Cortex of kidney (tissue), 1 donor: ENCODE results near the gene SLC38A5.

Experiments
- DNase-seq: peaks from one replicate; lab custom pipeline; 2025; lab: John Stamatoyannopoulos, UW

SLC38A5 gene

DNA sequence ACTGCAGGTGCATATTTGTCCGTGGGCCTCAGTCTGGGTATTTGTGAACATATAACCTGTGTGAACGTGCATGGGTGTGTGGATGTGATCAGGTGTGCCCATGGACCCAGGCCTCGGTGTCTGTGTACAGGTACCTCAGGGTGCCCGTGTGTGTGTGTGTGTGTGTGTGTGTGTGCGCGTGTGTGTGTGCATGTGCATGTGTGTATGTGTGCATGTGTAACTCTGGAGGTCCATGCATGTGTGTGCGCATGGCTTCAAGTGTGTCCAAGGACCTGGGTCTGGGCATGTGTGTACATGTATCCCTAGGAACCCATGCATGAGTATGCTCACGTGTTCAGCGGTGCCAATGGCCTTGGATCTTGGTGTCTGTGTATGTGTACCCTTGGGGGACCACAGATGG lies 21.7 kb upstream of the SLC38A5 start:
- no peak for DNase-seq

DNA sequence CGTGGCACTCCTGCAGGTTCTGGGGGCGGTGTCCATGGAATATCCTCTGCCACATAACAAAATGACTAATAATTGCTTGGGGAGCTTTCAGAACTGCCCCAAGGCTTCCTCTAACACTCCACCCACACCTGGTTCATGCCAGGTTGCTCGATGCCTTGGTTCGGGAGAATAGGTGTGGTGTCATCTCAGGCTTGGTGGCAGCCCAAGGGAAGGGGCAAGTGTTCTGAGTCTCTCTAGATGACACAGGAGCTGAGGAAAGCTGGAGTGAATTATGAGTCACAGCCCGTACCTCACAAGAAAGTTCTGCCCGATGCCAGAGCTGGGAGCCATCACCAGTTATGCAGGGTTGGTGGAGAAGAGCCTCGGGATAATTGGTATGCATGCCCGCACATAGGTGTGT lies 20.6 kb upstream of the SLC38A5 start:
- DNase-seq = no peak

DNA sequence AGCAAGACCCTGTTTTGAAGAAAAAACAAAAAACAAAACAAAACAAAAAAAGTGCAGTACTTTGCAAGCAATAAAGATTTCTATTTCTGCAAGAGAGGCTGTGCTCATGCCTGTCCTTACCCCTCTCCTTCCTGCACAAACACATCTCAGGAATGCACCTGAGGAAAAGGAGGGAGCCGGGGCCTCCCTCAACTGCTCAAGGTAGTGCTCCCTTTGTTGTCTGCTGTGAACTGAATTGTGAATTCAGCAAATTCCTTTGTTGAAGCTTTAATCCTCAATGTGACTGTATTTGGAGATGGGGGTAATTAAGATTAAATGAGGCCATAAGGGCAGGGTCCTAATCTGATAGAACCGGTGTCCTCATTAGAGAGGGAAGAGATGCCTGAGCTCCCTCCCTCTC lies 19.8 kb upstream of the SLC38A5 start:
- no peak for DNase-seq

DNA sequence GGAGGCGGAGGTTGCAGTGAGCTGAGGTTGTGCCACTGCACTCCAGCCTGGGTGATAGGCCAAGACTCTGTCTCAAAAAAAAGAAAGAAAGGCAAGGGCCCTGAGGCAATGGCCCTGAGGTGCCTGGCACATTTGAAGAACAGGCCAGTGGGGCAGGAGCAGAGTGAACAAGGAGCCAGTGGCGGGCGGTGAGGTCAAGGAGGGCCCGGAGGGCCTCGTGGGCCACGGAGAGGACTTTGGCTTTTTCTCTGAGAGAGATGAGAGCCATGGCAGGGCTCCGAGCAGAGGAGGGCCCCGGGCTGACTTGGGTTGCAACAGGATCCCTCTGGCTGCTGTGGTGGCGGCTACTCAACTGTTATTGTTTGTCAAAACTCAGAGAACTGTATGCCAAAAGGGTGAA lies 19.2 kb upstream of the SLC38A5 start:
- DNase-seq = no peak

DNA sequence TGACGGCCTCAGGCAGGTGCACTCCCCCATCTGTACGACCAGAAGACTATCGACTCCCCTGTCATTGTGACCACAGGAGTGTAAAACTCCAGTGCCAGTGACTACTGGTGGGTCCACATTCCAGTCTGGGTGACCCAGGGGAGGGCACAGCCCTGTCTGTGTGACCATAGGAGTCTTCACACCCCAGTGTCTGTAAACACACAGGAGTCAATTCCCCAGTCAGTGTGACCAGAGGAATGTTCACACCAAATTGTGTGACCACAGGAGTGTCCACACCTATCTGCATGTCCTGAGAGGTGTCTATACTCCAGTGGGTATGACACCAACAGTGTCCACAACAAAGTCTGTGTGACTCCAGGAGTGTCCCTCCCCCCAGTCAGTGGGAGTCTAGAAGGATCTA lies 18.0 kb upstream of the SLC38A5 start:
- DNase-seq = no peak

DNA sequence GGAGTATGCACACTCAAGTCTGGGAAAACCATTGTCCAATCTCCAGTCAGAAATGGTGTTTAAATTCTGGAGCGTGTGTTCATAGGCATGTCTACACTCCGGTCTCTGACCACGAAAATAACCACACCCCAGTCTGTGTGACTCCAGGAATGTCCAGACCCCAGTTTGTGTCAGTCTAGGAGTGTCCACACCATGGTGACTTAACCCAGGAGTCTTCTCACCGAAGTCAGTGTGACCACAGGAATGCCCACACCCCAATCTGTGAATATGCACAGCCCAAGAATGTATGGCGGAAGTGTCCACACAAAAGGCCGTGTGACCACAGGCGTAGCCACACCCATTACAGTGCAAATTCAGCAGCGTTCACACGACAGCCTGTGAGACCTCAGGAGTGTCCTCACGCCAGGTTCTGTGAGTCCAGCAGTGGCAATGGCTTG lies 17.3 kb upstream of the SLC38A5 start:
- DNase-seq = no peak

DNA sequence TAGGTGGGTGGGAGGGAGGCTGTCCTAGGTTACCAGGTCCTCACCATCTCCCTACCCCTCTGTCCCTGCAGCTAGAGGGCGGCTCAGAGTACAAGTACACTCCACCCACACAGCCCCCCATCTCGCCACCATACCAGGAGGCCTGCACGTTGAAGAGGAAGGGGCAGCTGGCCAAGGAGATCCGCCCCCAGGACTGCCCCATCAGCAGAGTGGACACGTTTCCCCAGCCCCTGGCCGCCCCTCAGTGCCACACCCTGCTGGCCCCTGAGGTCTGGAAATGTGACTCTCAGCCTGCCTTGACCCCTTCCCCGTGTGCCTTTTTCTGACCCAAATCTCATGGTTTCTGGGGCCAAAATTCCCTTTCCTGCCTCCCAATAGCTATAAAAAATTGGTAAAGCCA lies 12.5 kb upstream of the SLC38A5 start:
- no peak for DNase-seq

DNA sequence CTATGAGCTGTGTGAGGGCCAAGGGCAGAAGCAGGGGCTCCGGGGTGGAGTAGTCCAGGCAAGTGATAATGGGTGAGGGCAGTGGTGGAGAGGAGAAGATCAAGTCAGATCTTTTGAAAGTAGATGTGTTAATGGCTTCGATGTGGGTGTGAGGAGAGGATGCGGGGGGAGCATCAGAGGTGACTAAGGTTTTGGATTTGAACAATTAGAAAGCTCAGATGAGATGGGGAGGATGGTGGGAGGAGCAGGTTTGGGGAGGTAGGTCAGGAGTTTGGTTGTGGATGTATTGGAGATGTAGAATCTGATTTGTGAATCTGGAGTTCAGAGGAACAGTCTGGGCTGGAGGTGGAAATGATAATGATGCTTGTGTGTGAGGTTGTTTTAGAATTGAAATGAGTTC lies 10.5 kb upstream of the SLC38A5 start:
- no peak for DNase-seq

DNA sequence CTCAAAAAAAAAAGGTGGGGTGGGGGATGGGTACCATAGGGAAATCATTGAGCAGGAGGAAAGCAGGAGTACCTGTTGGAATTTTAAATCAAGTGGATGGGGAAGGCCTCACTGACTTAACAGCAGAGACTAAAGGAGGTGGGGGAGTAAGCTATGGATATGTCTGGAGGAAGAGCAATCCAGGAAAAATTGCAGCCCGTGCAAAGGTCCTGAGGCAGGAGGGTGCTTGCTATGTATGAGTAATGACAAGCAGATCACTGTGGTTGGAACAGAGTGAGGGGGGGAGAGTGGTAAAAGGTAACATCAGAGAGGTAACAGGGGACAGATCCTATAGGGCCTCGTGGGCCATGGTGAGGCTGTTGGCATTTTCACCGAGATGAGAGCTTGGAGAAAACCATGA lies 10.1 kb upstream of the SLC38A5 start:
- DNase-seq = no peak

DNA sequence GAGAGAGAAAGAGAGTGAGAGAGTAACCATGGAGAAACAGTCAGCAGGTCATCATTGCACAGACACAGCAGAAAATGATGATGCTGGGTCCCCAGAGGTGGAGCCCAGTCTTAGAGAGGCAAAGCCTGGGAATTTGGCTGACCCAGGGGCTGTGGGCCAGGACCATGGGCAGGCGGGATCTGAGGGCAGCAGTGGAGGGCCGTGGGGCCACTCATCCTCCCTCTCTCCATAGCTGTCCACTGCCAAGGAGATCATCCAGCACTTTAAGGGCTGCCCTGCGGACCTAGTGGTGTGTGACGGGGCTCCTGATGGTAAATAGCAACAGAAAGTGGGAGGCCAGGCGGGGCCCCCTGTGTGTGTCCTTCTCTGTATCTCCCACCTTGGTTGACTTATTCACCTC lies 8.7 kb upstream of the SLC38A5 start:
- DNase-seq = no peak

DNA sequence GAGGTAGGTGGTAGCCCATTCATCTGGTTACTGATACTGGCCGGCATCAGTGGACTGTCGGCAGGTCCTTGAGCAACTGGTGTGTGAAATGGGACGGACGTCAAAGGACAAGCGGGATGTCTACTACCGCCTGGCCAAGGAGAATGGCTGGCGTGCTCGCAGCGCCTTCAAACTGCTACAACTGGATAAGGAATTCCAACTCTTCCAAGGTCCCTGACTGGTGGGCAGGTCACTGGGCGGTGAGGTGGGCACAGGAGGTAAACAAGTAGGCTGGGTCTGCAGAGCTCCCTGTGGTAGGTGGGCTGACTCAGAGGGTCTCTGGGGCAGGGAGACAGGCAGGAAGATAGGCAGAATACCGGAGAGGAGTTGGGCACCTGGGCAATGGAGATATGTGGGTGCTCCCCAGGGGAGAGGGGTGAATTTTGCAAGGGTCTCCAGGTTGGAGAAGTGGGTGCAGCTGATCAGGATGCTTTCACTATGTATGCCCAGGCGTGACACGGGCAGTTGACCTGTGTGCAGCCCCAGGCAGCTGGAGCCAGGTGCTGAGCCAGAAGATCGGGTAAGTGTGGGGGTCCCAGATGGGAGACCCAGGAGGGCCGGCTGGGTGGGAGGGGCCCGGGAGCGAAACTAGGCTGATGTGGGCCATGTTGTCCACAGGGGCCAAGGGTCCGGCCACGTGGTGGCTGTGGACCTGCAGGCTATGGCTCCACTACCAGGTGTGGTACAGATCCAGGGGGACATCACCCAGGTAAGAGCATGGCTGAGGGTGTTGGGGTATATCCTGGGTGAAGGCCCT lies 8.1 kb upstream of the SLC38A5 start:
- DNase-seq = no peak

DNA sequence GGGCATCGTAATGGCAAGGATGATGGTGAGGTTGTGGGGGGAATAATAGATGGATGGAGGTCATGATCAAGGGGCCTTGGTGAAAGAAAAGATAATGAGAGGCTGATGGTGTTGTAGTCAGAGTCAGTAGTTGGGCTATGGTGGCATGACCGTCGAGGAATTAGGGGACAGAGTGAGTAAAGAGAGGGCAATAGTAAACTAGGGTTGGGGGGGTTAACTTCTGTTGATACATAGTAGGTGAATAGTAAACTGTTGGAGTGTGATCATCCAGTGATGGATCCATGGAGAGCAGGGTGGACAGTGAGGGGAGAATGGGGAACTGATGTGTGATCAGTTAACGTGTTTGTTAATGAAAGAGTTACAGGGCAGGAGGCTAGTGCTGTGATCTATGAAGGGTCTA lies 6.9 kb upstream of the SLC38A5 start:
- DNase-seq = no peak

DNA sequence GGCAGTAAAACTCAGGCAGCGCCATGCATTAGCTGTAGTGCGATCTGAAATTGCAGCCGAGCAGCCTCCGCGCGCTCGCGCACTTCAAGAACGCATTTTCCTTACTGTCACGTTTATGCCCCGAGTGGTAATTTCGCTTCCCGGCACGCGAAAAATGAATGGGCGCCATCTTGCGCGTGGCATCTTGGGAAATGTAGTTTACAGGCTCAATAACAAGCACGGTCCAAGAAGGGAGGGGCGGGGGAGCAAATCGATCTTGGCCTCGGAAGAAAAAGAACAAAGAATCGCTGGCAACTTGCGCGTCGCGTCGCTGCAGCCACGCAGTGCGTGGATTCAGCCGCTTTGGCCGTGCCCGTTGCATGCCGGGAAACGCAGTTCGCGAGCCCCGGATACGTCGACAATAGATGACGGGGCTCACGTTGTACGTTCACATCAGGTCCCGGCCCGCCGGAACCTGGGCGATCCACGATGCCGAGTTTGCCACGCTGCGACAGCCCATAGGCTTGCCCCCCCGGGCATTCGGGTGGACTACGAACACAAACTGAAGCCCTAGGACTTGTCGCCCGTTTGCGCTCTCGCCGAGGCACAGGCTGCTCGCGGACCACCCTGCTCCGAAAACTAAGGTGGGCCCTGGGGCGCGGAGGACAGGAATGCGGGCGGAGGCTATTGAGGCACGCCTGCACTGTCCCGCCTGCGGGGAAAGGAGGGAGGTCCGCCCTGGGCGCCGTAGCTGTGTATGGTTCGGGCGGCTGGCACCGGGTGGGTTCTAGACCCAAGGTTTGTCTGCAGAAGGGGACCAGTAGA lies 5.9 kb upstream of the SLC38A5 start, which contains the start of gene FTSJ1:
FTSJ1 (plus strand) TSS at position 426 of the 804 bp plus-strand sequence. CDS start 1,849 bp downstream, outside the sequence.
- DNase-seq = peak; percentile 8

DNA sequence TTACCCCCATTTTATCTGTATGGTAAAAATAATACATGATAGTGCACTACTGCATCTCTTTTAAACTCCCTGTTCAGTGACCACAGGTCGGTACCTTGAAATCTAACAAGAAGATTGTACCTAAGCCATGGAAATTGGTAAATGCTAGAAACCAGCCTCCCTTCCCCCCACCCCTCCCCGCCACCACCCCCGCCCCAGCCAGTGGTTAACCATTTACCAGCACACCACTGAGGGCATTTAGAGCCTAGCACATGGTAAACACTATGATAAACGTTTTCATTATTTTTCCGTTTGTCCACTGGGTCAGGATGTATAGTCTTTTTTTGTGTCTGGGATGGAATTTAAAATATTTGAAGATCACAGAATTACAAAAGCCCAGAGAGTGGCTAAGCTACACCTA lies 5.2 kb upstream of the SLC38A5 start:
- DNase-seq = no peak

DNA sequence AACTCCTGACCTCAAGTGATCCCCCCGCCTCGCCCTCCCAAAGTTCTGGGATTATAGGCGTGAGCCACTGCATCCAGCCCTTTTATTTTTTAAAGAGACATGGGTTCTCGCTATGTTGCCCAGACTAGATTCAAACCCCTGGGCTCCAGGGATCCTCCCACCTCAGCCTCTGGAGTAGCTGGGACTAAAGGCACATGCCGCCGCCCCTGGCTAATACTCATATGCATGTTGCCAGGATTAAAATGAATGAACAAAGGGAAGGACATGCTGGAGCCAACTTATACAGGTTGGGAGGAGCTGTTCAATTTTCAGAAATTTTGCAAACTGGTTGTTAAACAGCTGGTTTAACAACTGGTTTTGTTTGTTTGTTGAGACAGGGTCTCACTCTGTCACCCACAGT lies 4.5 kb upstream of the SLC38A5 start:
- DNase-seq = no peak

DNA sequence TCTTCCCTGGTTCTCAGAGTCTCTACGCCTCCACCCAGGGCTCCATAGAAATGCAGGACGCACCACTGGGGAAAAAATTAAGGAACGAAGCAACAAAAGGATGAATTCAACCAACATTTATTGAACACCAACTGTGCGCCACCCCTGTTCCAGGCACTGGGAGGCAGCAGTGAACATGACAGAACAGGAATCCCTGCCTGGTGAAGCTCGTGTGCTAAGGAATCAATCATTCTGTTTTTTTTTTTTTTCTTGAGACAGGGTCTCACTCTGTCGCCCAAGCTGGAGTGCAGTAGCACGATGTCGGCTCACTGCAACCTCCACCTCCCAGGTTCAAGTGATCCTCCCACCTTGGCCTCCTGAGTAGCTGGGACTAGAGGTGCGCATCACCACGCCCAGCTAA lies 4.1 kb upstream of the SLC38A5 start:
- DNase-seq = no peak

DNA sequence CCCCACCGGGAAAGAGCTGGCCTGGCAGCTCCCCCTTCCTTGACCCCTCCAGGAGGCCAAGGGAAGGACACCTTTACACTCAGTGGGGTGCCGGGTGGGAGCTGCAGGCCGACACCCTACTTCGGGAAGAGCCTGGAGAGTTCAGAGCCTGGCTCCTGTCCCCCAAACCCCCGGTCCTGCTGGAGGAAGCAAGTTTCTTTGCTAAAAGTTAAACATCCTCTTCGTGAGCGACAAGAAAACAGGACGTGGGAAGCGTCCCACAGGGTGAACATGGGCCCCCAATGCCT lies 3.6 kb upstream of the SLC38A5 start:
- DNase-seq = no peak

DNA sequence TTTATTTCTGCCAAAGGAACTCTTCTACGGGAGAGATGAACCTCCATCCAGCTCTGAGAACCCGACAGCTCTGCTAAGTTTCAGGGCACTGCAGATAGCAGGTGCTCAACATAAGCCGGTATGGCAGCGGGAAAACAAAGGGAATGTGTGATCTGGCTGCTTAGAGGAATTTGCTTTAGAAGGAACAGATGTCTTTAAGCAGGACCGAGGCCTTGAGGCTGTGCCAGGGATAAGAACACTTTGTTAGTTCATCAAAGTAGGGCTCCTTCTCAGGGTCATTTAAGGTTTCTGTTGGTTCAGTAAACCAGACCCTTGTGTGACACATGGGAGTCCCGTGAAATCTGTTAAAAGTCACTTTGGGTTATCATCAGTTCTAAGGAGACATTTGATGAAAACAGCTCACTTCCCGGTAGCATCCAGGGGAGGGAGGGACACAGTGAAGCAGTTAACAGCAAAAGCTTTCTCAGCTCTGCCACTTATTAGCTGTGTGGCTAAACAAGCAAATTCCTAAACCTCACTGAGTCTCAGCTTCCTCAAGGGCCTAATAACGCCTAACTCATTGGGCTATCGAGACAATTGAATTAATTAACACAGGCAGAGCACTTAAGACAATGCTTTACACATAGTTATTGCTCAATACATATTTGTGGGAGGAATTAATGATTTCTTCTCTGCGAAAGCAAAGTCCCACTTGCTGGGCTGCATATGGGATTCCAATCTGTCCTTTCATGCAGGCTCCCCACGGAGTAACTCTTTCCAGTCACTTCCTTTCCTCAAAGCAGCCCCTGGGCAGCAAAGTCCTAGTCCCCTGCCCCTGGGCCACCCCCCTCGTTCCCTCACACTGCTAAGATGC lies 3.0 kb upstream of the SLC38A5 start:
- no peak for DNase-seq

DNA sequence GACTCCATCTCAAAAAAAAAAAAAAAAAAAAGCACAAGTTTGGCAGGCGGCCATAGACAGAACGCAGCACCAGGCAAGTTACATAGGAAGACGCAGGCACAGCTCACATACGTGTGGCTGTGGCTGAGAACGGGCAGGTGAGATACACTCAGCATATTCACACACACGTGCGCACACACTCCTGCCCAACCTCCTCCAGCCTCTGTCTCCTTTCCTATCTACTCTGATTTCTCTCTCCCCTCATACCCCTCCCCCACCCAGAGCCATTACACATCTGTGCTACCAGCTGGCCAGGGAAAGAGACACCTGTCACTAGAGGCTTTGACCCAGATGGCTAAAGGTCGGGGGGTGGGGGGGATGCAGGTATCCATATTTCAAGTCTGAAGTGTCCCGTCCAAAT lies 2.2 kb upstream of the SLC38A5 start:
- DNase-seq = no peak

DNA sequence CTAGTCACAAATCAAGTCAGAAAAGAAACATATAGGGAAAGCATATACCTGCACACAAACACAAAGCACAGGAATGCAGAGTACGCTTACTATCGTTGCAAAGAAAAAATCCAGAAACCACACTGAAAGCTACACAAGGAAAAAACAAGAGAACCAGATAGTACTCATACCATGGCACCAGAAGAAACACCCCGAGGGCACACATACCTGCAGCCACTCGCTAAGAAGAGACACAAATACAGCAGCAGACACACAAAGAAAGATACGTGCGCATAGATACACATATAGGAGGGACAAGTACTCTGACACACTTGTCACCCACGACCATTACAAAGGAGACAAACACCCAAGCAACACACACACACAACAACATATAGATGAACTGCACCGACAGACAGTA lies 1.4 kb upstream of the SLC38A5 start:
- DNase-seq = no peak

DNA sequence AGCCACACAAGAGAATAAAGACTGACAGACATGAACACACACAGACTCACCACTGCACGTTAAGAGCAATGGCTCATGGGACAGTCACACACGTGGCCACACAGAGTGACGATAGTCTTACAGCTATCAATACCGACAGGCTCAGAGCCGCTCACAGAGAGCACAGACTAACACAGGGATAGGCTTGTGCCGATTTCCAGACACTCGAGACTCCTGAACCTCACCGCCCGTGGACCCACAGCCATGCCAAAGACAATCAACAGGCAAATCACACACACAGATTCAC lies 716 bp upstream of the SLC38A5 start:
- DNase-seq = no peak

DNA sequence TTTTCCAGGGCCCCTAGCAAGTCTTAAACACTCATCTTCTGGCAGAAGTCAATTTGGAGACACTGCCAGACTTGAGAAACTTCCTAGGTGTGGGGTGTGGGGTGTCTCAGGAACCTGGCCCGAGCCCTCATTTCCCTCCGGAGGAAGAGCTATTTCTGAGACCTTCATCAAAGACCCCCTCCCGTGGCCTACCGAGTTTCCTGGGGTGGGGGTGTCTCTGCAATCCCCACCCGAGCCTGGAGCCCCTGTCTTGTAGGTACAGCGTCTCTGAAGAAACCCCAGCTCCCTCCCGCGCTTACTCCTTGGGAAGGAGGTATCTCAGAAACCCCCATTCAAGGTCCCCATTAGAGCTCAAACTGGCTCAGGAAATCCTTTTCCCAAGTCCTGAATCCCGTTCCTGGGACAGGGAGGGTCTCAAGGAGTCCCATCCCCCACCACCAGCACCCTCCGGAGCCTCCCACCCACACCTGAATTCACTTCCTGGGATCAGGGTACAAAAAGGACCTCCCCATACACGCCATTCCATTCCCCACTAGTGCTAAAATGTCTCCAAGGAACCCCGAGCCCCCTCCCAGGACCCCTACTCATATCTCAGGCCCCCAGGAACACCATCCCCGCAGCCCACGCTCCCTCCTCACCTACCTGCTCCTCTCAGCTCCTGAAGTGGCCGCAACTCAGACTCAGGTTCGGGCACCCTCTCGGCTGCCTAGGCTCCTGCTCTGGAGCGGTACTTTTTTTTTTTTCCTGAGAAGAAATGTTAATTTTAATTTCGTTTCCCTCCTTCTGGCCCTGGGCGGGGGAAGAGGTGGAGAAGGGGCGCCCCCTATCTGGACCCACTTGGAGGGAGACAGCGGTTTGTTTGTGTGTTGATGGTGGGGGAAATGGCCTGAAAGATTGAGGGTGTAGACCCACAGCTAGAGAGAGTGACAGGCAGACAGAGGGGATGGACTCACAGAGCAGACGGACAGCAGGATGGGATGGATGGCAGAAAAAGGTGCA lies 1.1 kb downstream of the SLC38A5 start:
- no peak for DNase-seq
